ENCODE data around the gene OTOR. TPM values are rescaled to one million over a fixed set of nuclear protein-coding genes. Genes with fewer than 3 reads are reported as not detected.

The OTOR gene
- total and polyA plus RNA-seq, 12 donors: not detected

GRCh38 chr20:16732506-16733152 lies 15.5 kb upstream of the OTOR start:
- Histone ChIP-seq H3K4me3 (no peak overlapping the region), H3K36me3 (replicated peaks in 1 of 2) (peaks cover 0 to 38% of the 10 kb centered on the region in 2 donors), H3K27me3 (peaks cover 6% of the 10 kb centered on the region), H3K4me1 (replicated peaks in 1 of 2) (peaks cover 4 to 14% of the 10 kb centered on the region in 2 donors), H3K9me3 (replicated peaks in 1 of 3) (no peaks in the 10 kb centered on the region), H3K27ac (no peak overlapping the region)
- no peak for DNase-seq
- TF ChIP-seq POLR2A (IDR thresholded peaks at IDR 0.05) (no peak), CTCF (IDR thresholded peaks at IDR 0.05) (no peak)
- 81 to 89% (median 86%) methylated on average over 4 of the region's 4 CpGs for whole genome bisulfite sequencing, 4 donors
- intact Hi-C loops (cut with DNase I): no loop called here

- intact Hi-C loops (cut with DNase I): loop anchor here in 1 of 2 donors (10.0 kb wide), 1 partner anchor 56 kb away; no protein-coding TSS in a partner anchor
- Histone ChIP-seq H3K4me3 (no peak overlapping the region), H3K9me3 (replicated peaks in 1 of 3) (no peaks in the 10 kb centered on the region), H3K4me1 (replicated peaks in 1 of 2) (no peaks in the 10 kb centered on the region), H3K27ac (no peak overlapping the region), H3K27me3 (no peaks in the 10 kb centered on the region), H3K36me3 (replicated peaks in 1 of 2) (peaks cover 0 to 40% of the 10 kb centered on the region in 2 donors)
- TF ChIP-seq CTCF (IDR thresholded peaks at IDR 0.05) (no peak), POLR2A (IDR thresholded peaks at IDR 0.05) (no peak)
- DNase-seq: no peak
- WGBS, 4 donors: 85 to 91% (median 88%) methylated on average over 6 of the region's 6 CpGs
Measured at GRCh38 chr20:16740365-16741072, 7.6 kb upstream of the OTOR start.

GRCh38 chr20:16744178-16744807 lies 3.9 kb upstream of the OTOR start:
- Histone ChIP-seq H3K27me3 (no peaks in the 10 kb centered on the region), H3K36me3 (replicated peaks in 1 of 2) (peaks cover 0 to 27% of the 10 kb centered on the region in 2 donors), H3K27ac (no peak overlapping the region), H3K9me3 (replicated peaks in 1 of 3) (no peaks in the 10 kb centered on the region), H3K4me1 (replicated peaks in 1 of 2) (no peaks in the 10 kb centered on the region), H3K4me3 (no peak overlapping the region)
- intact Hi-C loops (cut with DNase I): loop anchor here in 1 of 2 donors (10.0 kb wide), 1 partner anchor 59 kb away; no protein-coding TSS in a partner anchor
- DNase-seq: no peak
- 63 to 86% (median 75%) methylated on average over 3 of the region's 3 CpGs for WGBS, 4 donors
- no peak for TF ChIP-seq POLR2A (IDR thresholded peaks at IDR 0.05)
- no peak for TF ChIP-seq CTCF (IDR thresholded peaks at IDR 0.05)

GRCh38 chr20:16745204-16745603 lies 3.0 kb upstream of the OTOR start:
- H3K4me3 ChIP-seq: no peak overlapping the region
- intact Hi-C loops (cut with DNase I): loop anchor here in 1 of 2 donors (10.0 kb wide), 1 partner anchor 60 kb away; no protein-coding TSS in a partner anchor
- no peaks in the 10 kb centered on the region for H3K9me3 ChIP-seq (replicated peaks in 1 of 3)
- TF ChIP-seq POLR2A (IDR thresholded peaks at IDR 0.05) (no peak), CTCF (IDR thresholded peaks at IDR 0.05) (no peak)
- WGBS, 4 donors: 68 to 81% (median 76%) methylated on average over 5 of the region's 5 CpGs
- H3K27ac ChIP-seq: no peak overlapping the region
- peaks cover under 1% of the 10 kb centered on the region for H3K27me3 ChIP-seq
- no peaks in the 10 kb centered on the region for H3K4me1 ChIP-seq (replicated peaks in 1 of 2)
- peaks cover 0 to 20% of the 10 kb centered on the region in 2 donors for H3K36me3 ChIP-seq (replicated peaks in 1 of 2)
- DNase-seq: no peak

Measured in adrenal gland (tissue), 12 donors.